WTC11 (cell line): ENCODE results near the gene NEDD9. TPM values are rescaled to one million over a fixed set of nuclear protein-coding genes. Genes with fewer than 3 reads are reported as not detected.

Source experiments
- ATAC-seq: fragments of 200-7000 bp; cut with Tn5 transposase; 2 replicates; pipeline ENCODE4 v1.10.0; 2021; ENCODE audit warnings: mild to moderate bottlenecking, moderate library complexity
- CTCF ChIA-PET: fragments of 300-600 bp; sonication (Branson Sonifier 250); formaldehyde crosslinking; loops from one replicate; lab custom pipeline; 2021; ENCODE audit warnings: antibody characterized with exemption; lab: Charles Lee
- POLR2A ChIA-PET: fragments of 350-600 bp; sonication (Branson Sonifier 250); formaldehyde crosslinking; loops from one replicate; lab custom pipeline; 2021; ENCODE audit warnings: antibody characterized with exemption; lab: Charles Lee
- DNase-seq: peaks from one replicate; pipeline ENCODE4 v3.0.0; 2021; ENCODE audit warnings: low spot score
- H3K27ac Mint-ChIP-seq: 2 replicates; pipeline ENCODE4 v1.8.0; 2021; ENCODE audit warnings: mixed read lengths
- H3K27me3 Mint-ChIP-seq: 2 replicates; pipeline ENCODE4 v1.8.0; 2021; ENCODE audit warnings: low read depth, mild to moderate bottlenecking, moderate library complexity, mixed read lengths
- H3K36me3 Mint-ChIP-seq: 2 replicates; pipeline ENCODE4 v1.8.0; 2021; ENCODE audit warnings: mixed read lengths
- H3K4me1 Mint-ChIP-seq: 2 replicates; pipeline ENCODE4 v1.8.0; 2022; ENCODE audit warnings: mixed read lengths
- H3K4me3 Mint-ChIP-seq: 2 replicates; pipeline ENCODE4 v1.8.0; 2021; ENCODE audit warnings: mild to moderate bottlenecking, moderate library complexity, mixed read lengths
- H3K9me3 Mint-ChIP-seq: 2 replicates; pipeline ENCODE4 v1.8.0; 2021; ENCODE audit warnings: mixed read lengths
- CREB1 ChIP-seq: sonication (generic); formaldehyde crosslinking; IDR thresholded peaks from 2 replicates; pipeline ENCODE4 v1.8.0; 2023; ENCODE audit warnings: mild to moderate bottlenecking, missing genetic modification reagents
- ESRRA ChIP-seq: sonication (generic); formaldehyde crosslinking; IDR thresholded peaks from 2 replicates; pipeline ENCODE4 v1.8.1; 2022; ENCODE audit warnings: mild to moderate bottlenecking, missing genetic modification reagents, borderline replicate concordance
- OVOL2 ChIP-seq: fragments of 250-450 bp; sonication (Bioruptor Pico); IDR thresholded peaks from 2 replicates; pipeline ENCODE4 v1.9.0; 2021; ENCODE audit warnings: mild to moderate bottlenecking, borderline replicate concordance
- SOX15 ChIP-seq: fragments of 250-450 bp; sonication (Bioruptor Pico); IDR thresholded peaks from 2 replicates; pipeline ENCODE4 v1.9.0; 2021; ENCODE audit warnings: mild to moderate bottlenecking
- total RNA-seq: library from RNA; stranded (reverse); gene quantifications from 3 replicates; pipeline ENCODE4 v1.2.3, GENCODE V29; 2021
- TF ChIP-seq, protein P1 (sequence below): sonication (generic); formaldehyde crosslinking; IDR thresholded peaks from 2 replicates; pipeline ENCODE4 v1.8.1; 2022; ENCODE audit warnings: missing genetic modification reagents, borderline replicate concordance
- TF ChIP-seq, protein P2 (sequence below): sonication (generic); formaldehyde crosslinking; IDR thresholded peaks from 2 replicates; pipeline ENCODE4 v1.8.1; 2023; ENCODE audit warnings: mild to moderate bottlenecking, moderate library complexity, missing genetic modification reagents
- TF ChIP-seq, protein P3 (sequence below): sonication (generic); formaldehyde crosslinking; IDR thresholded peaks from 2 replicates; pipeline ENCODE4 v1.8.1; 2023; ENCODE audit warnings: mild to moderate bottlenecking, missing genetic modification reagents, moderate library complexity
- TF ChIP-seq, protein P4 (sequence below): fragments of 250-450 bp; sonication (Bioruptor Pico); IDR thresholded peaks from 2 replicates; pipeline ENCODE4 v1.8.0; 2021; ENCODE audit warnings: mild to moderate bottlenecking
- TF ChIP-seq, protein P5 (sequence below): fragments of 250-450 bp; sonication (Bioruptor Pico); IDR thresholded peaks from 2 replicates; pipeline ENCODE4 v1.9.0; 2021; ENCODE audit warnings: mild to moderate bottlenecking

Gene NEDD9
- total RNA-seq, 1 experiment from 2014 or later, result 9.8 TPM

DNA sequence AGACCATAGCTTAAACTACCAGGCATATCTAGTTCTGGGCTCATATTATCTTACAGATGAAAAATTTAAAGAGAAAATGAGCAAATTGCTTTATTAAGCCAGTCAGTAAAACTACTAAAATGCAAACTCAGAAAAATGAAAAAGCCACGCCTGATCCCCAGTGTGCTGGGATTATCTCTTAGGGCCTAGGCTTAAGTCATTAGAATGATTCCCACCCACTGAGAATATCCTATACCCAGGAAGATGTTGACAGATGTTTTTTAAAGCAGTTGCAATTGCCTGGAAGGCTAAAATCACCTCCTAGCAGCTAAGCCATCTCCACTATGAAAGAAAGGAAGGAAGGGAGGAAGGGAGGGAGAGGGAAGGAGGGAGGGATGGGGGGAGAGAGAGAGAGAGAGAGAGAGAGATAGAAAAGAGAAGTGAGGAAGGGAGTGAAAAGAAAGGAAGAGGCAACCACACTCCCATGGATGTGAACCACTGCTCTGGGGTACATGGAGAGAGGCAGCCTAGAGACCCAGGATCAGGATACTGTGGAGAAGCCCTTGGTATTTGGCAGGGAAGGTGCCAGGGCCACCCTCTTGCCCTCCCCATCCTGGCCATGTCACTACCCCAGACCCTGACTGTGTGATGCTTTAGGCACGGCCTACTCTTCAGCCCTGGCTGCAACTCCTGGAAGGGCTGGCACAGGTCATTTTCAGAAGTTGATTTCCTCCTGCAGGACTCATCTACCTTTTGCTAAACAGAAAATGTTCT, 21.9 kb downstream of the NEDD9 start (continued):
- TF ChIP-seq, protein P1, sequence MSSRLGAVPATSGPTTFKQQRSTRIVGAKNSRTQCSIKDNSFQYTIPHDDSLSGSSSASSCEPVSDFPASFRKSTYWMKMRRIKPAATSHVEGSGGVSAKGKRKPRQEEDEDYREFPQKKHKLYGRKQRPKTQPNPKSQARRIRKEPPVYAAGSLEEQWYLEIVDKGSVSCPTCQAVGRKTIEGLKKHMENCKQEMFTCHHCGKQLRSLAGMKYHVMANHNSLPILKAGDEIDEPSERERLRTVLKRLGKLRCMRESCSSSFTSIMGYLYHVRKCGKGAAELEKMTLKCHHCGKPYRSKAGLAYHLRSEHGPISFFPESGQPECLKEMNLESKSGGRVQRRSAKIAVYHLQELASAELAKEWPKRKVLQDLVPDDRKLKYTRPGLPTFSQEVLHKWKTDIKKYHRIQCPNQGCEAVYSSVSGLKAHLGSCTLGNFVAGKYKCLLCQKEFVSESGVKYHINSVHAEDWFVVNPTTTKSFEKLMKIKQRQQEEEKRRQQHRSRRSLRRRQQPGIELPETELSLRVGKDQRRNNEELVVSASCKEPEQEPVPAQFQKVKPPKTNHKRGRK (CRISPR knock-in tag), result no peak
- TF ChIP-seq, protein P2, sequence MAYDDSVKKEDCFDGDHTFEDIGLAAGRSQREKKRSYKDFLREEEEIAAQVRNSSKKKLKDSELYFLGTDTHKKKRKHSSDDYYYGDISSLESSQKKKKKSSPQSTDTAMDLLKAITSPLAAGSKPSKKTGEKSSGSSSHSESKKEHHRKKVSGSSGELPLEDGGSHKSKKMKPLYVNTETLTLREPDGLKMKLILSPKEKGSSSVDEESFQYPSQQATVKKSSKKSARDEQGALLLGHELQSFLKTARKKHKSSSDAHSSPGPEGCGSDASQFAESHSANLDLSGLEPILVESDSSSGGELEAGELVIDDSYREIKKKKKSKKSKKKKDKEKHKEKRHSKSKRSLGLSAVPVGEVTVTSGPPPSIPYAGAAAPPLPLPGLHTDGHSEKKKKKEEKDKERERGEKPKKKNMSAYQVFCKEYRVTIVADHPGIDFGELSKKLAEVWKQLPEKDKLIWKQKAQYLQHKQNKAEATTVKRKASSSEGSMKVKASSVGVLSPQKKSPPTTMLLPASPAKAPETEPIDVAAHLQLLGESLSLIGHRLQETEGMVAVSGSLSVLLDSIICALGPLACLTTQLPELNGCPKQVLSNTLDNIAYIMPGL (CRISPR knock-in tag), result no peak
- no peak for TF ChIP-seq SOX15 (CRISPR knock-in tag)

DNA sequence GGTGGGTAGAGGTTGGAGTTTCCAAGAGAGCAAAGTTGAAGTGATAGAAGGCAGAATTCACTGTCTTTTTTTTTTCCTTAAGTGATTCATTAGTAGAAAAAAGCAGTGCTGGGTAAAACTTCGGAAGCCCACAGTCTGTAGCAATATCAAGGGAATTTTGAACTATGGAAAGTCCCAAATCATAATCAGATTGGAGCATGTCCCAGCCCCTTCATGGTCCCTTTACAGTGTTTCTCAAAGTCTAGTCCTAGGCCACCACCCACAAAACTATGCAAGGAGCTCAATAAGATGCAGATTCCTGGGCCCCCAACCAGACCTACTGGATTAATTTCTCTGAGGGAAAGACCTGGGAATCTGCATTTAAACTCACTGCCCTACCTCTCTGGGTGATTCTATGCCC, 22.6 kb downstream of the NEDD9 start:
- Mint-ChIP-seq H3K9me3 (no peaks in the 10 kb centered on the region), H3K36me3 (peaks cover 8% of the 10 kb centered on the region; the same call in 1 of the 2 replicates), H3K4me1 (peaks cover 54% of the 10 kb centered on the region), H3K27ac (peak overlapping the region; percentile 73), H3K4me3 (no peak overlapping the region), H3K27me3 (no peaks in the 10 kb centered on the region)
- ChIA-PET POLR2A (no interaction called here), CTCF (interaction anchor here (0.9 to 1.2 kb wide), 3 partner anchors 8 to 37 kb away, joined by 3 to 4 read pairs (median 3); no protein-coding TSS in a partner anchor)
- TF ChIP-seq OVOL2 (CRISPR knock-in tag) (no peak), CREB1 (CRISPR knock-in tag) (no peak), ESRRA (CRISPR knock-in tag) (no peak), SOX15 (CRISPR knock-in tag) (no peak)
- TF ChIP-seq, protein P3, sequence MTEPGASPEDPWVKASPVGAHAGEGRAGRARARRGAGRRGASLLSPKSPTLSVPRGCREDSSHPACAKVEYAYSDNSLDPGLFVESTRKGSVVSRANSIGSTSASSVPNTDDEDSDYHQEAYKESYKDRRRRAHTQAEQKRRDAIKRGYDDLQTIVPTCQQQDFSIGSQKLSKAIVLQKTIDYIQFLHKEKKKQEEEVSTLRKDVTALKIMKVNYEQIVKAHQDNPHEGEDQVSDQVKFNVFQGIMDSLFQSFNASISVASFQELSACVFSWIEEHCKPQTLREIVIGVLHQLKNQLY (CRISPR knock-in tag), result no peak
- TF ChIP-seq, protein P2 (CRISPR knock-in tag), result no peak
- TF ChIP-seq, protein P4, sequence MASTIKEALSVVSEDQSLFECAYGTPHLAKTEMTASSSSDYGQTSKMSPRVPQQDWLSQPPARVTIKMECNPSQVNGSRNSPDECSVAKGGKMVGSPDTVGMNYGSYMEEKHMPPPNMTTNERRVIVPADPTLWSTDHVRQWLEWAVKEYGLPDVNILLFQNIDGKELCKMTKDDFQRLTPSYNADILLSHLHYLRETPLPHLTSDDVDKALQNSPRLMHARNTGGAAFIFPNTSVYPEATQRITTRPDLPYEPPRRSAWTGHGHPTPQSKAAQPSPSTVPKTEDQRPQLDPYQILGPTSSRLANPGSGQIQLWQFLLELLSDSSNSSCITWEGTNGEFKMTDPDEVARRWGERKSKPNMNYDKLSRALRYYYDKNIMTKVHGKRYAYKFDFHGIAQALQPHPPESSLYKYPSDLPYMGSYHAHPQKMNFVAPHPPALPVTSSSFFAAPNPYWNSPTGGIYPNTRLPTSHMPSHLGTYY (CRISPR knock-in tag), result no peak
- TF ChIP-seq, protein P5, sequence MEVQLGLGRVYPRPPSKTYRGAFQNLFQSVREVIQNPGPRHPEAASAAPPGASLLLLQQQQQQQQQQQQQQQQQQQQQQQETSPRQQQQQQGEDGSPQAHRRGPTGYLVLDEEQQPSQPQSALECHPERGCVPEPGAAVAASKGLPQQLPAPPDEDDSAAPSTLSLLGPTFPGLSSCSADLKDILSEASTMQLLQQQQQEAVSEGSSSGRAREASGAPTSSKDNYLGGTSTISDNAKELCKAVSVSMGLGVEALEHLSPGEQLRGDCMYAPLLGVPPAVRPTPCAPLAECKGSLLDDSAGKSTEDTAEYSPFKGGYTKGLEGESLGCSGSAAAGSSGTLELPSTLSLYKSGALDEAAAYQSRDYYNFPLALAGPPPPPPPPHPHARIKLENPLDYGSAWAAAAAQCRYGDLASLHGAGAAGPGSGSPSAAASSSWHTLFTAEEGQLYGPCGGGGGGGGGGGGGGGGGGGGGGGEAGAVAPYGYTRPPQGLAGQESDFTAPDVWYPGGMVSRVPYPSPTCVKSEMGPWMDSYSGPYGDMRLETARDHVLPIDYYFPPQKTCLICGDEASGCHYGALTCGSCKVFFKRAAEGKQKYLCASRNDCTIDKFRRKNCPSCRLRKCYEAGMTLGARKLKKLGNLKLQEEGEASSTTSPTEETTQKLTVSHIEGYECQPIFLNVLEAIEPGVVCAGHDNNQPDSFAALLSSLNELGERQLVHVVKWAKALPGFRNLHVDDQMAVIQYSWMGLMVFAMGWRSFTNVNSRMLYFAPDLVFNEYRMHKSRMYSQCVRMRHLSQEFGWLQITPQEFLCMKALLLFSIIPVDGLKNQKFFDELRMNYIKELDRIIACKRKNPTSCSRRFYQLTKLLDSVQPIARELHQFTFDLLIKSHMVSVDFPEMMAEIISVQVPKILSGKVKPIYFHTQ (CRISPR knock-in tag), result no peak
- ATAC-seq (0 out of 2 replicates have a peak, but pooled peaks have one; percentile 8), DNase-seq (no peak)

DNA sequence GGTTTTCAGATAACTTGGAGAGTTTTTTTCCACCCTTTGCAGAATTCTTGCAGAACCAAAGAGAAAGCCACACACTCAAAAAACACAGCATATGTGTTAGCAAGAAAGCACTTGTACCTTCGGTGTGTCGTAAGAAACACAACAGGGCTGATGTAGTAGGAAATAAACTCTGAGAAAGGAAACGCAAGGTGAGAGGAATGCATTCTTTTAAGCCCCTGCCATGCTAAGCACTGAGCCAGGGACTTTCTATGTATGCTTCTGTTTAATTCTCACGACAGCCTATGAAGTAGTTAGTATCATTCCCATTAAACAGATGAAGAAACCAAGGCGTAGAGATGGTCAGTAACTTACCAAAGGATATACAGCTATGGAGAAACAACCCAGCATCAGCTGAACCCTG, 23.1 kb downstream of the NEDD9 start:
- no peaks in the 10 kb centered on the region for H3K27me3 Mint-ChIP-seq
- H3K4me1 Mint-ChIP-seq, result peaks cover 52% of the 10 kb centered on the region
- H3K36me3 Mint-ChIP-seq, result peaks cover 8% of the 10 kb centered on the region; the same call in 1 of the 2 replicates
- ChIA-PET CTCF (interaction anchor here (0.9 to 1.2 kb wide), 3 partner anchors 8 to 37 kb away, joined by 3 to 4 read pairs (median 3); no protein-coding TSS in a partner anchor), POLR2A (no interaction called here)
- TF ChIP-seq, protein P4 (CRISPR knock-in tag), result no peak
- TF ChIP-seq, all 79 proteins: peak for 0
- no peak overlapping the region for H3K4me3 Mint-ChIP-seq
- no peak for DNase-seq
- H3K27ac Mint-ChIP-seq, result peak overlapping the region; percentile 73
- no peak for ATAC-seq
- no peaks in the 10 kb centered on the region for H3K9me3 Mint-ChIP-seq
